MG63 (cell line): ENCODE results near the gene DBNDD1. TPM values are rescaled to one million over a fixed set of nuclear protein-coding genes. Genes with fewer than 3 reads are reported as not detected.
"Not testable (repeated sequence)": the region's sequence is repeated elsewhere in the genome, so short reads cannot be mapped to it uniquely, and the experiment has no call there.

Experiments used
- DNase-seq: peaks from one replicate; pipeline ENCODE4 v3.0.0-alpha.2; 2020
- H3K27me3 ChIP-seq: fragments of 250-450 bp; sonication (Bioruptor Pico); 2 replicates; pipeline ENCODE4 v1.5.1; 2020; ENCODE audit warnings: mild to moderate bottlenecking, moderate library complexity
- H3K36me3 ChIP-seq: fragments of 250-450 bp; sonication (Bioruptor Pico); 2 replicates; pipeline ENCODE4 v1.5.1; 2020; ENCODE audit warnings: mild to moderate bottlenecking, moderate library complexity
- H3K4me3 ChIP-seq: fragments of 250-450 bp; sonication (Bioruptor Pico); 2 replicates; pipeline ENCODE4 v1.5.1; 2020; ENCODE audit warnings: mild to moderate bottlenecking, moderate library complexity
- H3K9me3 ChIP-seq: fragments of 250-450 bp; sonication (Bioruptor Pico); 2 replicates; pipeline ENCODE4 v1.5.1; 2020; ENCODE audit warnings: mild to moderate bottlenecking, moderate library complexity
- total RNA-seq: library from RNA; depleted of rRNA; stranded (reverse); fragments of >200 nt; shearing (Covaris generic); gene quantifications from 2 replicates; pipeline ENCODE4 v1.2.3, GENCODE V29; 2014; ENCODE audit warnings: low replicate concordance

The DBNDD1 gene
- total RNA-seq, 1 experiment from 2014 or later, result 37.3 TPM

DNA sequence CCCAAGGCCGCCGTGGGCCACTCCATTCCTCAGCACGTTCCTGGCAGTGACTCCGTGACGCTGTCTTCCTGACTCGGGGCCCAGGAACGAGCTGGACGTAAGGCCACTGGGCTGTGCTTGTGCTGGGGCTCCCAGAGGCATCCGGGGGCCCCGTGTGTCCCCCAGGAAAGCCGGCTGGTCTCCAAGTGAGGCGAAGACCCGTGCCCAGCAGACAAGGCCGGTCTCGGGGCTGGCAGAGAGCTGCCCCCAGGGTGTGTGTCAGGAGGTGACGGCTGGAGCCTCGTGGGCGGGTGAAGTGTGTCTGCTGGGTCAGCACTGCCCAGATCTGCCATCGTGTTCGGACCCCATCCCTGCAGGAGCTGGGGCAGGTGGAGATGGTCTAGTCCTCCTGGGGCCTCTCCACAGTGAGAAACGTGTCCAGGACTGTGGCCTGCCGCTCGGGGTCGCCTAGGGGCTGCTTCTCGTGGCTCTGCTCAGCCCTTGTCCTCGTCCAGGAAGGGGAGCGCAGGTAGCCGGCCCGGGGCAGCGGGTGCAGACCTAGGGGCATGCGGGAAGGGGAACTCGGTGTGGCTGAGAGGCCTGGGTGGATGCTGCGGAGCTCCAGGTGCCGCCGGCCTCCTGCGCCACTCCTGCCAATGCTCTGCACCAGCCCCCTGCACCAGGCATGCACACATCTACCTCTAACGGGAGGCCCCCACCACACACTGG is 13.1 kb downstream of the DBNDD1 start:
- DNase-seq, result no peak

DNA sequence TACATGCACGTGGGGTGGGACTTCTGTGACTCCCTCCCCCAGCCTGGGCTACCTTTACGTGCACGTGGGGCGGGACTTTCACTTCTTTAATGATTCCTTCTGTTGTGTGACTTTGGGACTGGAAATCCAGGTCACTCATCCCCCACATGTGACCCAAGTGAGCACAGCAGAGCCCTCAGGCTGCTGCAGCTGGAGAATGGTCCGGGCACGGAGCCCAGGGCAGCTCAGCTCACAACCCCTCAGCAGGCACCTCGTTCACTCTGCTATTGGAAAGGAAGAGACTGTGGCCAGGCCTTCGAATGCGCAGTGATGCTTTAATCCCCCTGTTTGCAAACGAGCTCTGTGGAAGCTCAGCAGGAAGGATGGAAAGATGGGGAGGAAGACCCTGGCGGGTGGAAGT is 14.7 kb downstream of the DBNDD1 start:
- H3K9me3 ChIP-seq, result no peaks in the 10 kb centered on the region
- DNase-seq, result peak; percentile 56
- H3K36me3 ChIP-seq, result peaks cover 34% of the 10 kb centered on the region
- H3K4me3 ChIP-seq, result no peak overlapping the region
- no peaks in the 10 kb centered on the region for H3K27me3 ChIP-seq

More for the DNA sequence above, 13.1 kb downstream of the DBNDD1 start:
- H3K4me3 ChIP-seq, result no peak overlapping the region
- no peaks in the 10 kb centered on the region for H3K9me3 ChIP-seq
- peaks cover 23% of the 10 kb centered on the region for H3K36me3 ChIP-seq
- H3K27me3 ChIP-seq, result no peaks in the 10 kb centered on the region

DNA sequence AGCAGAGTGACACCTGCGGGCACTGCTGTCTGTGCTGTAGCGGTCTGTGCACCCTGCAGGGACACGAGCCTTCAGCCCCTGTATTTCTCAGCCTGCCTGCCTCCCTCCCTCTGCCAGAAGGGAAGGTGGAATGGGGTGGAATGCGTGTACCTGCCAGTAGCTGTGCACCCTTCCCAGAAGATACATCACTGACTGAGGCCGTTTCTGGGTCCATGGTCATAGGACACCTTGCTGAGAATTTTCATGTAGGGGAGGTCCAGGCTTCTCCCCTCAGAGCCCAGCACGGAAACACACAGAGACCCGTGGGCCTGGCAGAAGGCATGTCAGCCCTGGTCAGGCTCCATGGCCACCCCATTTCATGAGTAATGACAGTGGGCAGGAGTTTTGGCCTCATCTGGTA is 16.5 kb downstream of the DBNDD1 start:
- DNase-seq, result no peak

DNA sequence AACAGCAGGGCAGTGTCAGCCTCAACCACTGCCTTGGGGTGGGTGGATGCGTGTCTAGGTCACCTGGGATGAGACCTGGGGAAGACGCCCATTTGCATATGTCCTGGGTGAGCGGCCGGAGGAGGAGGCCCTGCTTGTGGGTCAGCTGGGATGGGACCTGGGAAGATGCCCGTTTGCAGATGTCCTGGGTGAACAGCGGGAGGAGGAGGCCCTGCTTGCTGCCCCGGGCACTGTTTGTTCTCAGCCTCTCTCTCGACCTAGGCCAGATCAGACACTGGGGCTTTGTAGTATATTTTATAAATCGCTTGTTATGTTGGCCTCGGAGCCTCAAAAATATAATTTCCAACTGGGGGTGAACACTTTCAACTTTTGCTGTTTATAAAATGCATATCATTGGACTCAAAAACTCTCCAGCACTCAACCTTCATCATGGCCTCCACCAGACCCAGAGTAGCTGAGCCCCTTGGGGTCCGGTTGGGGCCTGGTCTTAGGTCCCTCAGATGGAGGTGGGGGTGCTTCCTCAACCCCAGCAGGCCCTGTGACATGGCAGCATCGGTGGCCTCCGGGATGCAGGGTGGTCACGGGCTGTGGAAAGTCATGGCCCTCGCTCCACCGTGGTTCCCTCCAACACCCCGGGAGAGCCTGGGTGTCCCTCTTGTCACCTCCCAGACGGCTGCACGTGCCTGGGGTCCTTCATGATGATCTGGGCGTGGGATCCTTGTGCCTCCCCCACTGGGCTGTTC is 17.3 kb downstream of the DBNDD1 start:
- no peak overlapping the region for H3K4me3 ChIP-seq
- H3K27me3 ChIP-seq, result no peaks in the 10 kb centered on the region
- no peak for DNase-seq
- peaks cover 57% of the 10 kb centered on the region for H3K36me3 ChIP-seq
- peaks cover 7% of the 10 kb centered on the region for H3K9me3 ChIP-seq

More for the DNA sequence above, 16.5 kb downstream of the DBNDD1 start:
- Histone ChIP-seq H3K4me3 (no peak overlapping the region), H3K36me3 (peaks cover 52% of the 10 kb centered on the region), H3K9me3 (no peaks in the 10 kb centered on the region; the same call in 1 of the 2 replicates), H3K27me3 (no peaks in the 10 kb centered on the region)

DNA sequence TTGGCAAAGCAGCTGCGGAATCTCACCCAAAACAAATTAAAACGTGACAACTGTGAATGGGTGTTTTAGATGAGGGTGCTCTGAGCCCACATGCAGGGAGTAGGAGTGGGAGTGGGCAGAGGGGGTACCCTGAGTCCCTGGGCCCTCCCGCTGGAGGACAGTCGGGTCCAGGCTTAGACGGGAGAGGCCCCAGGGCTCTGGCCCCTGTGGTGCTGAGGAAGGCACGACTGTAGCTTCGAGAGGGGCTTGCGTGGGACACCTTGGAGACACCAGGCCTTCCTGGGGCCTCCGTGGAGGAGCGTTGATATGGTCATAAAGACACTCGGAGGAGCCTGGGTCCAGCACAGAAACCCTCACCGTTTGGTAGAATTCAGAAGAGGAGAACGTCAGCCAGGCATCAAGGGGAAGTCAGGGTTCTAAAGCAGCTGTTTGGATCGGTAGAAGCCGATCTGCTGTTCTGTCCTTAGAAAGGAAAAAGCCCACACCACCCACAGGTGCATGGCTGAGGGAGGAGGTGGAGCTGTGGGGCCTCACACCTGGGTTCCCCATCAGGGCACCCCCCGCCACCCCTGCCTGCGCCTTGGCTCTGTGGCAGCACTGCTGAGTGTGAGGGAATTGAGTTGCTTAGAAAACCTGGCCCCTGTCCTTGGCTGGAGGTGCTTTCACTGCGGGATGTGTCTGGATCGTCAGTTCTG is 18.4 kb downstream of the DBNDD1 start:
- no peaks in the 10 kb centered on the region for H3K27me3 ChIP-seq
- peaks cover 62% of the 10 kb centered on the region for H3K36me3 ChIP-seq
- no peak for DNase-seq
- peaks cover 18% of the 10 kb centered on the region for H3K9me3 ChIP-seq
- no peak overlapping the region for H3K4me3 ChIP-seq

GRCh38 chr16:89999831-90000574 is 19.3 kb downstream of the DBNDD1 start:
- no peaks in the 10 kb centered on the region for H3K27me3 ChIP-seq
- no peak for DNase-seq
- peaks cover 21% of the 10 kb centered on the region for H3K9me3 ChIP-seq
- H3K36me3 ChIP-seq, result peaks cover 55% of the 10 kb centered on the region
- no peak overlapping the region for H3K4me3 ChIP-seq

- H3K9me3 ChIP-seq, result peaks cover 59% of the 10 kb centered on the region
- peaks cover 84% of the 10 kb centered on the region for H3K36me3 ChIP-seq
- no peak overlapping the region for H3K4me3 ChIP-seq
- DNase-seq, result no peak
- no peaks in the 10 kb centered on the region for H3K27me3 ChIP-seq
Observed at GRCh38 chr16:89996178-89996489, 23.1 kb downstream of the DBNDD1 start.

DNA sequence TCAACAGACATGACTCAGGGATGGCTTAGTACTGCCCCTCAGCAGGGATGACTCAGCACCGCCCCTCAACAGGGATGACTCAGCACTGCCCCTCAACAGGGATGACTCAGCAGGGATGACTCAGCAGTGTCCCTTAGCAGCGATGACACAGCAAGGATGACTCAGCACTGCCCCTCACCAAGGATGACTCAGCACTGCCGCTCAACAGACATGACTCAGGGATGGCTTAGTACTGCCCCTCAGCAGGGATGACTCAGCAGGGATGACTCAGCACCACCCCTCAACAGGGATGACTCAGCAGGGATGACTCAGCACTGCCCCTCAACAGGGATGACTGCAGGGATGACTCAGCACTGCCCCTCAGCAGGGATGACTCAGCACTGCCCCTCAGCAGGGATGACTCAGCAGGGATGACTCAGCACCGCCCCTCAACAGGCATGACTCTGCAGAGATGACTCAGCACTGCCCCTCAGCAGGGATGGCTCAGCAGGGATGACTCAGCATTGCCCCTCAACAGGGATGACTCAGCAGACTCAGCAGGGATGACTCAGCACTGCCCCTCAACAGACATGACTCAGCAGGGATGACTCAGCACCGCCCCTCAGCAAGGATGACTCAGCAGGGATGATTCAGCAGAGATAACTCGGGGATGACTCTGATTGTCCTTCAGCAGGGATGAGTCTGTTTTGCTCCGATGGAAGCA is 23.6 kb downstream of the DBNDD1 start:
- H3K27me3 ChIP-seq, H3K4me3 ChIP-seq: not testable (repeated sequence)
- peaks cover 89% of the 10 kb centered on the region for H3K36me3 ChIP-seq
- DNase-seq, result peak; percentile 82
- H3K9me3 ChIP-seq, result peaks cover 64% of the 10 kb centered on the region

DNA sequence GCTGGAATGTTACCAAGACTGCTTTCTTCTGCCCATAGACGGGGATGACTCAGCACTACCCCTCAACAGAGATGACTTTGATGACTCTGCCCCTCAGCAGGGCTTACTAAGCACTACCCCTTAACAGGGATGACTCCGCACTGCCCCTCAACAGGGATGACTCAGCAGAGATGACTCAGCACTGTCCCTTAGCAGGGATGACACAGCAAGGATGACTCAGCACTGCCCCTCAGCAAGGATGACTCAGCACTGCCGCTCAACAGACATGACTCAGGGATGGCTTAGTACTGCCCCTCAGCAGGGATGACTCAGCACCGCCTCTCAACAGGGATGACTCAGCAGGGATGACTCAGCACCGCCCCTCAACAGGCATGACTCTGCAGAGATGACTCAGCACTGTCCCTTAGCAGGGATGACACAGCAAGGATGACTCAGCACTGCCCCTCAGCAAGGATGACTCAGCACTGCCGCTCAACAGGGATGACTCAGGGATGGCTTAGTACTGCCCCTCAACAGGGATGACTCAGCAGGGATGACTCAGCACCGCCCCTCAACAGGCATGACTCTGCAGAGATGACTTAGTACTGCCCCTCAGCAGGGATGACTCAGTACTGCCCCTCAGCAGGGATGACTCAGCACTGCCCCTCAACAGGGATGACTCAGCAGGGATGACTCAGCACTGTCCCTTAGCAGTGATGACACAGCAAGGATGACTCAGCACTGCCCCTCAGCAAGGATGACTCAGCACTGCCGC is 24.4 kb downstream of the DBNDD1 start:
- H3K27me3 ChIP-seq, H3K4me3 ChIP-seq: not testable (repeated sequence)
- DNase-seq, result peak; percentile 87
- Histone ChIP-seq H3K9me3 (peaks cover 68% of the 10 kb centered on the region), H3K36me3 (peaks cover 89% of the 10 kb centered on the region)

GRCh38 chr16:89994389-89994720 is 24.9 kb downstream of the DBNDD1 start:
- H3K4me3 ChIP-seq, result no peak overlapping the region
- peaks cover 68% of the 10 kb centered on the region for H3K9me3 ChIP-seq
- peaks cover 86% of the 10 kb centered on the region for H3K36me3 ChIP-seq
- no peak for DNase-seq
- H3K27me3 ChIP-seq, result no peaks in the 10 kb centered on the region

DNA sequence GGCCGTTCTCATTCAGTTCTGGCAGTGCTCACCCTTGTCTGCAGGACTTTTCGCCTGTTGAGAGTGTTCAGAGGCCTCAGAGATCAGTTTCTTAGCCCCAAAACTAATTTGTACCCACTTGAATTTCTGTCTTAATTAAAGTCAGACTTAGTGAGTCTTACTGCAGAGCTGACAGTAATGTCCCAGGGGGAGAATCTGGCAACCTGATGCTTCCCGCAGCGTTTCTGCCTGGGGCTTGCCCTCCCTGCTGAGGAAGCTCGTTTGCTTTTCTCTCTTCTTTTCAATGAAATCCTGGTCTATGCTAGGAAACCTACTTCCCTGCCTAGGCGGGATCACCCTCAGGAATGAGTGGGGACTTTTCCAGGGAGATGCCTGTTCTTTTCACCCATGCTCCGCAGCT is 25.3 kb downstream of the DBNDD1 start:
- Histone ChIP-seq H3K36me3 (peaks cover 86% of the 10 kb centered on the region), H3K27me3 (no peaks in the 10 kb centered on the region), H3K4me3 (no peak overlapping the region), H3K9me3 (peaks cover 68% of the 10 kb centered on the region)
- DNase-seq, result no peak

- DNase-seq, result no peak
- Histone ChIP-seq H3K4me3 (no peak overlapping the region), H3K36me3 (peaks cover 86% of the 10 kb centered on the region), H3K9me3 (peaks cover 68% of the 10 kb centered on the region), H3K27me3 (no peaks in the 10 kb centered on the region)
Observed at GRCh38 chr16:89993377-89993776, 25.9 kb downstream of the DBNDD1 start.

- no peaks in the 10 kb centered on the region for H3K27me3 ChIP-seq
- H3K9me3 ChIP-seq, result peaks cover 50% of the 10 kb centered on the region
- H3K36me3 ChIP-seq, result peaks cover 84% of the 10 kb centered on the region
- H3K4me3 ChIP-seq, result no peak overlapping the region
- no peak for DNase-seq
Observed at GRCh38 chr16:89990799-89991198, 28.5 kb downstream of the DBNDD1 start.

GRCh38 chr16:89988951-89989350 is 30.3 kb downstream of the DBNDD1 start:
- peaks cover 92% of the 10 kb centered on the region for H3K36me3 ChIP-seq
- no peak overlapping the region for H3K4me3 ChIP-seq
- H3K9me3 ChIP-seq, result peaks cover 38% of the 10 kb centered on the region
- no peak for DNase-seq
- H3K27me3 ChIP-seq, result no peaks in the 10 kb centered on the region

DNA sequence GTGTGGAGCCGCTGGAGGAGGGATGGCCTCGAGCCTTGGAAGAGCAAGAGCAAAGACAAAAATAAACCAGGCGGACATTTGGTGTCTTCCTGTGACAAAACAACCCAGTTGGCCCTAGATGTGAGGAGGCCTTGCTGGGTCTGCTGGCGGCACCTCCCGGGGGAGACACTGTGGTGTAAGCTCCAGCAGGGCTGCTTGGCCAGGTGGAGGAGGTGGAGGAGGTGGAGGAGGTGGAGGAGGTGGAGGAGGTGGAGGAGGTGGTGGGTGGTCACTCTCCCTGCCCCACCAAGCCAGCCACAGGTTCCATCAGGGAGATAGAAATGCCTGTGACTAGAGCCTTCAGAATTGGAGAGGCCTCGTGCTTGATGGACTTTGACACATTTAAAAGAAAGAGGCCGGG is 32.1 kb downstream of the DBNDD1 start:
- peaks cover 91% of the 10 kb centered on the region for H3K36me3 ChIP-seq
- no peak overlapping the region for H3K4me3 ChIP-seq
- H3K27me3 ChIP-seq, result no peaks in the 10 kb centered on the region
- peaks cover 20% of the 10 kb centered on the region for H3K9me3 ChIP-seq
- DNase-seq, result no peak

DNA sequence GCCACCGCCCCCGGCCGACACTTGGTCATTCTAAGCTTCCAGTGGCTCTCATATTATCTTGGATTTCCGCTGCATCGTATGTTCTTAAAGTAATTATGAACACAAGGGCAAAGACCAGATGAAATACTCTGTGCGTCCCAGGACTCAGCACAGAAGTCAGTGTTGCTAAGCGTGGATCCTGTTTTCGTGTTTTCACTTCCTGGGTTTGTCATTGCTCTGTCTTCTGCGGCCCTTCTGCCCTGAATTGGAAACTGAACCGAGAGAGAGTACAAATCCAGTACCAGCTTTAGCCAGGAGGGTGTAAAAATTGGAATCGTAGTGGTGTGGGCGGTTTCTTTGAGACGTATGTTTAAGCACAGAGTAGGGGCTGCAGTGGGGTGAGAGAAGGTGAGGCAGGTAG is 32.7 kb downstream of the DBNDD1 start:
- no peak overlapping the region for H3K4me3 ChIP-seq
- H3K9me3 ChIP-seq, result peaks cover 14% of the 10 kb centered on the region
- no peak for DNase-seq
- no peaks in the 10 kb centered on the region for H3K27me3 ChIP-seq
- H3K36me3 ChIP-seq, result peaks cover 91% of the 10 kb centered on the region
